ENCODE measurements around the gene ZNF185. TPM values are rescaled to one million over a fixed set of nuclear protein-coding genes. Genes with fewer than 3 reads are reported as not detected.

The ZNF185 gene
- total RNA-seq, 1 donor from 2014 or later: 17.9 TPM

DNA sequence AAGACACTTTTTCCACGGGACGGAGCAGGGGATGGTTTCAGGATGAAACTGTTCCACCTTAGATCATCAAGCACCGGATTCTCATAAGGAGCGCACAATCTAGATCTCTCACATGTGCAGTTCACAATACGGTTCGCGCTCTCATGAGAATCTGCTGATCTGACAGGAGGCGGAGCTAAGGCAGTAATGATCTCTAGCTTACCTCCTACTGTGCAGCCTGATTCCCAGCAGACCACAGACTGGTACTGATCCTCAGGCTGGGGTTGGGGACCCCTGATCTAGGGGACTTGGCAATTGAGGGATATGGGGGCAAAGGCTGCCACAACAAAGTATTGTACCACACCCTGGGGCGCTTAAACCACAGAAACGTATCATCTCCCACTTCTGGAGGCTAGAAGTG is 25.7 kb downstream of the ZNF185 start:
- ATAC-seq (no peak), DNase-seq (no peak)
- no peak overlapping the region for H3K4me3 ChIP-seq
- no peaks in the 10 kb centered on the region for H3K27me3 ChIP-seq (ENCODE audit: low read depth)
- TF ChIP-seq CTCF (IDR thresholded peaks at IDR 0.05): no peak
- no peak overlapping the region for H3K27ac ChIP-seq
- intact Hi-C loops (cut with DNase I): no loop called here
- no peaks in the 10 kb centered on the region for H3K9me3 ChIP-seq
- no peaks in the 10 kb centered on the region for H3K4me1 ChIP-seq
- no peaks in the 10 kb centered on the region for H3K36me3 ChIP-seq

DNA sequence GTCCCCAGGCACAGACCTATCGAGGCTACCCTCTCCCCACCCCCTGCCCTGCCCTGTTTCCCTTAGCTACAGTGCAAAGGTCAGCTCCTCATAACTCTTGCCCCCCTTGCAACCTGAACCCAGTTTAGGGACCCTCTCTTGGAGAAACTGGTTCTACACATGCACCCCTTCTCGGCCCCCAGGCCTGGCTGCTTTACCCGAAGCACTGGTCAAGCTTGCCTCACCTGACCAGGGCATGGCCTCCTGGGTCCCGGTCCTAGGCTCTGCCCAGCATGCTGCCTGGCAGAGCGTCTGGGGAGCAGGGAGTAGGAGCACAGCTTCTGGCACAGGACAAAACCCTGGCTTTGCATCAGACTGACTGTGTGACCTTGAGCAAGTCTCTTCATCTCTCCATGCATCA is 28.0 kb downstream of the ZNF185 start:
- ATAC-seq (no peak), DNase-seq (no peak)
- TF ChIP-seq CTCF (IDR thresholded peaks at IDR 0.05): no peak
- intact Hi-C loops (cut with DNase I): no loop called here
- no peak overlapping the region for H3K27ac ChIP-seq
- H3K4me1 ChIP-seq: no peaks in the 10 kb centered on the region
- H3K9me3 ChIP-seq: no peaks in the 10 kb centered on the region
- H3K27me3 ChIP-seq (ENCODE audit: low read depth): no peaks in the 10 kb centered on the region
- no peaks in the 10 kb centered on the region for H3K36me3 ChIP-seq
- no peak overlapping the region for H3K4me3 ChIP-seq

- peak; percentile 31 for TF ChIP-seq CTCF (IDR thresholded peaks at IDR 0.05)
- H3K27ac ChIP-seq: no peak overlapping the region
- H3K4me1 ChIP-seq: no peaks in the 10 kb centered on the region
- H3K27me3 ChIP-seq (ENCODE audit: low read depth): no peaks in the 10 kb centered on the region
- intact Hi-C loops (cut with DNase I): no loop called here
- no peak overlapping the region for H3K4me3 ChIP-seq
- peak in 1 of 2 donors; percentile 32 for ATAC-seq
- H3K36me3 ChIP-seq: no peaks in the 10 kb centered on the region
- no peaks in the 10 kb centered on the region for H3K9me3 ChIP-seq
- DNase-seq: no peak
Observed at GRCh38 chrX:152926279-152926678, 28.4 kb downstream of the ZNF185 start.

GRCh38 chrX:152926923-152927322 is 29.1 kb downstream of the ZNF185 start:
- TF ChIP-seq CTCF (IDR thresholded peaks at IDR 0.05): no peak
- Histone ChIP-seq H3K36me3 (no peaks in the 10 kb centered on the region), H3K27me3 (ENCODE audit: low read depth) (no peaks in the 10 kb centered on the region), H3K27ac (no peak overlapping the region), H3K4me1 (no peaks in the 10 kb centered on the region), H3K4me3 (no peak overlapping the region), H3K9me3 (no peaks in the 10 kb centered on the region)
- ATAC-seq (no peak), DNase-seq (no peak)
- intact Hi-C loops (cut with DNase I): no loop called here

- DNase-seq: no peak
- no peak overlapping the region for H3K4me3 ChIP-seq
- intact Hi-C loops (cut with DNase I): no loop called here
- H3K27me3 ChIP-seq (ENCODE audit: low read depth): no peaks in the 10 kb centered on the region
- no peaks in the 10 kb centered on the region for H3K4me1 ChIP-seq
- no peak overlapping the region for H3K27ac ChIP-seq
- ATAC-seq: no peak
- H3K9me3 ChIP-seq: no peaks in the 10 kb centered on the region
- TF ChIP-seq CTCF (IDR thresholded peaks at IDR 0.05): no peak
- no peaks in the 10 kb centered on the region for H3K36me3 ChIP-seq
Observed at GRCh38 chrX:152927858-152928760, 30.2 kb downstream of the ZNF185 start.

Data from lower lobe of right lung (tissue), 2 donors.